GM10266 (cell line): Measurements from ENCODE around the gene CERS6.

Experiments used
- DNase-seq: peaks from one replicate; pipeline ENCODE4 v3.0.0; 2012; ENCODE audit errors: extremely low spot score
- CTCF ChIP-seq: IDR thresholded peaks from 2 replicates; pipeline ENCODE4 v1.5.1; 2012; ENCODE audit warnings: mild to moderate bottlenecking, low read depth; ENCODE audit not compliant: control insufficient read depth, insufficient read depth; ENCODE audit errors: missing control alignments

Gene CERS6

GRCh38 chr2:168461178-168461941, 5.3 kb downstream of the CERS6 start:
- DNase-seq = no peak
- TF ChIP-seq CTCF = no peak

- no peak for DNase-seq
- no peak for TF ChIP-seq CTCF
Observed at GRCh38 chr2:168461942-168462331, 5.9 kb downstream of the CERS6 start.

DNA sequence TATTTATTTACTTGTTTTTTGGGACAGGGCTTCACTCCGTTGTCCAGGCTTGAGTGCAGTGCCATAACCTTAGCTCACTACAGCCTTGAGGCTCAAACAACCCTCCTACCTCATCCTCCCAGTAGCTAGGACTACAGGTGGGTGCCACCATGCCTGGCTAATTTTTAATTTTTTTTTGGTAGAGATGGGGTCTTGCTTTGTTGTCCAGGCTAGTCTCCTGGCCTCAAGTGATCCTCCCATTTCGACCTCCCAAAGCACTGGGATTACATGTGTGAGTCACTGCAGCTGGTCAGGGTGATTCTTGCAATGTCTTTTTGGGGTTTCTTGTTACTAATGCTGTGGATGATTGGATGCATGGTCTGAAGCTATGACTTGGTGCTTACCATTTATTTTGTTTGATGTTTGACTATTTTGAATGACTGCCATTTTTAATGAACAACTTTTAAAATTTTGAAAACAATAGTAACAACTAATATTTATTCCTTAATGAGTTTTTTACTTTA, 6.5 kb downstream of the CERS6 start:
- no peak for TF ChIP-seq CTCF
- no peak for DNase-seq

DNA sequence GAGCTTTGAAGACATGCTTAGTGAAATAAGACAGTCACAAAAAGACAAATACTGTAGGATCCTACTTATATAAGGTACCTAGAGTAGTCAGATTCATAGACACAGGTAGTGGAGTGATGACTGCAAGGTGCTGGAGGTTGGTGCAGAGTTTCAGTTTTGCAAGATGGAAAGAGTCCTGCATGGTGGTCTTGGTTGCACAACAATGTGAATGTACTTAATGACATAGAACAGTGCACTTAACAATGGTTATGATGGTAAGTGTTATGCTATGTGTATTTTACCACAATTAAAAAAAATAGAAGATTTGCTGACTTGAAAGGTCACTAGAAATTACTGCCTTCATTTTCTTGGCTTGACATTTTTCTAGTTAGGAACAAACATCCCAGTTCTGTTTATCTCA, 9.5 kb downstream of the CERS6 start:
- TF ChIP-seq CTCF = no peak
- no peak for DNase-seq

GRCh38 chr2:168466190-168466737, 10.2 kb downstream of the CERS6 start:
- TF ChIP-seq CTCF = no peak
- no peak for DNase-seq

DNA sequence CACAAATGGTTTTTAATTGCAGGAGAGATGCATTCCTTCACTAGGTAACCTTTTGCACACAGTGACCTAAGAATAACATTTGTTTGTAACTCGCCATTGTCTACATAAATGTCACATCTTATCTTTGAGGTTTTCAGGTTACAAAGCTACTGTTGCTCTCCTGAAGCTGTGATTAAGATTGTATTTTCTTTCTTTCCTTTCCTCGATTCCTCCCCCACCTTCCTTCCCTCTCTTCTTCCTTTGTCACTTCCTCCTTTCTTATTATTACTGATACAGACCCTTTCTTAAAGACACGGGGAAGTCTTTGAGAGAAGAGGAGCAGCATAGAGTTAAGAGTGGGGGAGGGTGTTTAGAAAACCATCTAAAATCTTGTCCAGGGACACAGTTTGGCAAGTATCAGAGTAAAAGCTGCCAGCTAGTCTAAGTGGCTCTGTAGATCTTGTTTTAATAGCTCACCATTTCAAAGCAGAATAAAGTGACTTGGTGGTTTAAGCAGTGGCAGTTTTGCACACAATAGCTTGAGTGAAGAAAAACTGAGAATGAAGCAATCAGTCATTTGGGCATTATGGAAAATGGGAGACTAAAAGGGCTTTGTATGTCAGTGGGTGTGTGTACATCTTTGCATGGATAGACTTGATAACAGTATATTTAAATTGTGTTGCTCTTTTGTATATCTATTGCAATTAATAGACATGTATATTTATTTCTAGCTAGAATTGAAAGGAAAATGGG, 10.9 kb downstream of the CERS6 start:
- no peak for DNase-seq
- TF ChIP-seq CTCF = no peak

- no peak for TF ChIP-seq CTCF
- DNase-seq = no peak
Observed at GRCh38 chr2:168467729-168468128, 11.7 kb downstream of the CERS6 start.
